ENCODE results near the gene CEACAM3. TPM values are rescaled to one million over a fixed set of nuclear protein-coding genes. Genes with fewer than 3 reads are reported as not detected.
"Not testable (repeated sequence)": the region's sequence is repeated elsewhere in the genome, so short reads cannot be mapped to it uniquely, and the experiment has no call there.

The CEACAM3 gene
- total RNA-seq: not detected

DNA sequence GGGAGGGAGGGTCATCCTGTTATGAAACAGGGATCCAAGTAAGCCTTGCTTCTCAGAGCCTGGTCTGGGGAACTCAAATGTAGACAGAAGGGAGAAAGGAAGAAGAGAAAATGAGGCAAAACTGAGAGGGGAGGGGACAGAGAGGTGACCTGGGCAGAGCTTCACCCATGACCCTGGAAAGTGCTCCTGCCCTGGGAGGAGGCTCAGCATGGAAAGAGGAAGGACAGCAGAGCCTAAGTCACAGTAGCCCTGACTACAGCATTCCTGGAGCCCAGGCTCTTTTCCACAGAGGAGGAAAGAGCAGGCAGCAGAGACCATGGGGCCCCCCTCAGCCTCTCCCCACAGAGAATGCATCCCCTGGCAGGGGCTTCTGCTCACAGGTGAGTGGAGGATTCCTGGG lies at the start of gene CEACAM3:
Gene CEACAM3, plus strand, starts transcription at position 226 of the 400 bp plus-strand sequence. Its CDS starts 91 bp downstream, at position 317.
- TF ChIP-seq, protein P1, sequence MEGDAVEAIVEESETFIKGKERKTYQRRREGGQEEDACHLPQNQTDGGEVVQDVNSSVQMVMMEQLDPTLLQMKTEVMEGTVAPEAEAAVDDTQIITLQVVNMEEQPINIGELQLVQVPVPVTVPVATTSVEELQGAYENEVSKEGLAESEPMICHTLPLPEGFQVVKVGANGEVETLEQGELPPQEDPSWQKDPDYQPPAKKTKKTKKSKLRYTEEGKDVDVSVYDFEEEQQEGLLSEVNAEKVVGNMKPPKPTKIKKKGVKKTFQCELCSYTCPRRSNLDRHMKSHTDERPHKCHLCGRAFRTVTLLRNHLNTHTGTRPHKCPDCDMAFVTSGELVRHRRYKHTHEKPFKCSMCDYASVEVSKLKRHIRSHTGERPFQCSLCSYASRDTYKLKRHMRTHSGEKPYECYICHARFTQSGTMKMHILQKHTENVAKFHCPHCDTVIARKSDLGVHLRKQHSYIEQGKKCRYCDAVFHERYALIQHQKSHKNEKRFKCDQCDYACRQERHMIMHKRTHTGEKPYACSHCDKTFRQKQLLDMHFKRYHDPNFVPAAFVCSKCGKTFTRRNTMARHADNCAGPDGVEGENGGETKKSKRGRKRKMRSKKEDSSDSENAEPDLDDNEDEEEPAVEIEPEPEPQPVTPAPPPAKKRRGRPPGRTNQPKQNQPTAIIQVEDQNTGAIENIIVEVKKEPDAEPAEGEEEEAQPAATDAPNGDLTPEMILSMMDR (IDR thresholded peaks at IDR 0.05): no peak
- TF ChIP-seq POLR2A (IDR thresholded peaks at IDR 0.05): no peak
- DNase-seq: no peak
- H3K36me3 ChIP-seq: no peaks in the 10 kb centered on the region
- no peaks in the 10 kb centered on the region for H3K4me1 ChIP-seq
- H3K4me3 ChIP-seq: no peak within 1 kb of the TSS
- H3K27ac ChIP-seq: no peak within 1 kb of the TSS
- H3K9me3 ChIP-seq: no peaks in the 10 kb centered on the region
- no peaks in the 10 kb centered on the region for H3K27me3 ChIP-seq

GRCh38 chr19:41746593-41747227 lies 49.7 kb upstream of the CEACAM3 start:
- Histone ChIP-seq H3K27me3 (no peaks in the 10 kb centered on the region), H3K27ac (no peak overlapping the region), H3K9me3 (no peaks in the 10 kb centered on the region), H3K4me1 (peaks cover 0 to 10% (median 0%) of the 10 kb centered on the region in 4 donors), H3K36me3 (no peaks in the 10 kb centered on the region), H3K4me3 (no peak overlapping the region)
- peak in 2 of 3 donors; percentile 55 to 79 for DNase-seq
- TF ChIP-seq, protein P1 (IDR thresholded peaks at IDR 0.05): peak in 4 of 6 experiments; percentile 47 to 87 (median 84)
- TF ChIP-seq POLR2A (IDR thresholded peaks at IDR 0.05): no peak

DNA sequence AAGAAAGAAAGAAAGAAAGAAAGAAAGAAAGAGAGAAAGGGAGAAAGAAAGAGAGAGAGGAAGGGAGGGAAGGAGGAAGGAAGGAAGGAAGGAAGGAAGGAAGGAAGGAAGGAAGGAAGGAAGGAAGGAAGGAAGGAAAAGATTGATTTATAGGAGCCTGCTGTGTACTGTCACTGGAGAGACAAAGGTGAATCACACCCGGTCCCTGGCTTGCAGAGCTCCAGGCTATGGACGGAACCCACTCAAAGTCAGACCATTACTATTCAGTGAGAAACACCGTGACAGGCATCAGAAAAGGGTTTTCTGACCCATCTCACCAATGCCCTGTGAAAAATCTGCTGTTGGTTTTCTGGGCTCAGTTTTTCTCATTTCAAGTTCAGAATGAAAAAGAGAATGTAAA lies 48.4 kb upstream of the CEACAM3 start:
- no peaks in the 10 kb centered on the region for H3K27me3 ChIP-seq
- DNase-seq: no peak
- no peaks in the 10 kb centered on the region for H3K36me3 ChIP-seq
- TF ChIP-seq, protein P1 (IDR thresholded peaks at IDR 0.05): no peak
- TF ChIP-seq POLR2A (IDR thresholded peaks at IDR 0.05): no peak
- no peak overlapping the region for H3K27ac ChIP-seq
- no peak overlapping the region for H3K4me3 ChIP-seq
- peaks cover 0 to 10% (median 0%) of the 10 kb centered on the region in 4 donors for H3K4me1 ChIP-seq
- no peaks in the 10 kb centered on the region for H3K9me3 ChIP-seq

DNA sequence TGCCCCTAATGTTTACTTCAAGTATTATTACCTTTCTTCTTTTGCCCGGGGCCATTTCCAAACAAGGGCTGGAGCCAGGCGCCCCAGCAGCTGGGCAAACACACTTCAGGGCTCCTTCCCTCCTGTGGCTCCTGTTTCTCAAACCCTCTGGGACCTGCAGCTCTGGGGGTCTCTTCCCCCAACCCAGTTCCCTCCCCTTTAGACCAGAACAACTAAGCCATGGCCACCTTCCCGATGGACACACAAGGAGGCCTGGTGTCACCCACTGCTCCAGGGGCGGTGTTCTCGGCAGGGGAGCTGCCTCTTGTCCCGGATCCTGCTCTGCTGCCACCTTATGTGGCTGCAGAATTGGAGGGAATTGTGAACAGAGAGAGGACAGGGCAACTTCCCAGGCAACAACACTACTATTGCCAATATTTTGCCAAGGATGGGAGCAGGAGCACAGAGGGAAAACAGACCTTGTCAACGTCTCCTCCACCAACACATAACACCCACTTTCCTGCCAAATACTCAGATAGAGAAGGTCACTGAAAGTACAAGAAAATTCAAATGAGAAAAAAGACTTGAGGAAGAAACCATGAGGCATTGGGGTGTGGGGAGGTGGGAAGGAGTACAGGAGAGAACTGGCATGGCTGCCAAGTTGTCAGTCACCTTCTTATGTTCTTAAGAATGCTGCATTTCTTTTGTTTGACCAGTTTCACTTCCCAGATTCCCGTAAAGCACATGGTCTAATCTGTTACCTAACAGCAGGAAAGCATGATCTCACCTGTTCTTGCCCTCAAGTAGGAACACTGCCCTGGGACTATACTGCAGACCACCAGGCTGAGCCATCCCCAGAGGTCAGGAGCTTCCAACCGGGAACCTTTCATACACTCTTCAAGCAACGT lies 45.9 kb upstream of the CEACAM3 start:
- not testable (repeated sequence) for H3K4me3 ChIP-seq, H3K27me3 ChIP-seq, H3K4me1 ChIP-seq, H3K27ac ChIP-seq, H3K9me3 ChIP-seq, H3K36me3 ChIP-seq, DNase-seq

DNA sequence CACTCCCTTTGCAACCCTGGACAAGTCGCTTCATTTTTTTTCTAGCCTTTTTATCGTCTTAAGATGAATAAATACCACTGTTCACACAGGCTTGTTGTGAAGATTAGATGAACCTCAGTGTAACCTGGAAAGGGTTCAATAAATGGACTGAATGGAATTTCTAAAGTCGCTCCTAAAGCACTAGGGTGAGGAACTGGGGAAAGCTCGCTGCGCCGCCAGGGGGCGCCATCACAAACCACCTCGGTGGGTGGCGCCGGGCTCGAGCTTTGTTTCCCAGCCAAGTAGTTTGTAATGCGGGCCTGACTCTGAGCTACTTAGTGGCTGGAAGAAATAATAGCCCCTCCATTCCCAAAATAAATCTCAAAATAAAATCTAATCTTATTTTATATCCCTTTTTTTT lies 43.2 kb upstream of the CEACAM3 start:
- no peaks in the 10 kb centered on the region for H3K36me3 ChIP-seq
- H3K4me1 ChIP-seq: peaks cover 0 to 19% (median 0%) of the 10 kb centered on the region in 4 donors
- H3K4me3 ChIP-seq: no peak overlapping the region
- TF ChIP-seq, protein P1 (IDR thresholded peaks at IDR 0.05): peak; percentile 70 to 87 (median 79)
- TF ChIP-seq POLR2A (IDR thresholded peaks at IDR 0.05): no peak
- H3K9me3 ChIP-seq: no peaks in the 10 kb centered on the region
- no peaks in the 10 kb centered on the region for H3K27me3 ChIP-seq
- no peak overlapping the region for H3K27ac ChIP-seq
- peak; percentile 58 to 89 (median 83) for DNase-seq

Data from Peyer's patch (tissue), 4 donors.